MM.1S (cell line): Measurements from ENCODE around the gene NR2E3.

Experiments used
- DNase-seq: peaks from one replicate; pipeline ENCODE4 v3.0.0-alpha.2; 2015
- H2AFZ ChIP-seq: fragments of 300-600 bp; sonication (generic); 2 replicates; pipeline ENCODE4 v1.6.0; 2016; ENCODE audit warnings: antibody characterized with exemption, low read length
- H3F3A ChIP-seq: fragments of 300-600 bp; sonication (generic); 2 replicates; pipeline ENCODE4 v1.6.1; 2016; ENCODE audit warnings: mild to moderate bottlenecking, antibody characterized with exemption, low read length, moderate library complexity, mixed read lengths; ENCODE audit not compliant: insufficient read depth
- H3K27ac ChIP-seq: fragments of 300-600 bp; sonication (generic); 2 replicates; pipeline ENCODE4 v1.5.1; 2016; ENCODE audit warnings: mild to moderate bottlenecking, low read length
- H3K27me3 ChIP-seq: fragments of 300-600 bp; sonication (generic); replicated peaks from 2 replicates; pipeline ENCODE4 v1.6.0; 2016; ENCODE audit warnings: low read length; ENCODE audit not compliant: insufficient read depth
- H3K36me3 ChIP-seq: fragments of 300-600 bp; sonication (generic); replicated peaks from 2 replicates; pipeline ENCODE4 v1.6.1; 2016; ENCODE audit warnings: mild to moderate bottlenecking, low read length, mixed read lengths; ENCODE audit not compliant: insufficient read depth
- H3K4me1 ChIP-seq: fragments of 300-600 bp; sonication (generic); 2 replicates; pipeline ENCODE4 v1.6.1; 2016; ENCODE audit warnings: low read length, mixed read lengths
- H3K4me2 ChIP-seq: fragments of 300-600 bp; sonication (generic); 2 replicates; pipeline ENCODE4 v1.6.0; 2016; ENCODE audit warnings: low read depth, low read length
- H3K4me3 ChIP-seq: fragments of 300-600 bp; sonication (generic); 2 replicates; pipeline ENCODE4 v1.5.1; 2016; ENCODE audit warnings: low read length, mixed read lengths
- H3K79me2 ChIP-seq: fragments of 300-600 bp; sonication (generic); 2 replicates; pipeline ENCODE4 v1.6.1; 2016; ENCODE audit warnings: mixed run types, low read length, mixed read lengths
- H3K9ac ChIP-seq: fragments of 300-600 bp; sonication (generic); 2 replicates; pipeline ENCODE4 v1.6.1; 2016; ENCODE audit warnings: low read length, mixed read lengths
- H3K9me2 ChIP-seq: fragments of 300-600 bp; sonication (generic); replicated peaks from 2 replicates; pipeline ENCODE4 v1.6.1; 2016; ENCODE audit warnings: mild to moderate bottlenecking, low read length, mixed read lengths; ENCODE audit not compliant: insufficient read depth
- H3K9me3 ChIP-seq: fragments of 300-600 bp; sonication (generic); replicated peaks from 2 replicates; pipeline ENCODE4 v1.6.1; 2016; ENCODE audit warnings: mild to moderate bottlenecking, low read length, mixed read lengths; ENCODE audit not compliant: insufficient read depth
- H4K20me1 ChIP-seq: fragments of 300-600 bp; sonication (generic); 2 replicates; pipeline ENCODE4 v1.6.1; 2016; ENCODE audit warnings: mild to moderate bottlenecking, low read length, moderate library complexity, mixed read lengths; ENCODE audit not compliant: insufficient read depth
- EZH2 ChIP-seq: fragments of 300-600 bp; sonication (generic); optimal IDR thresholded peaks from 2 replicates; pipeline ENCODE3; 2017; ENCODE audit warnings: low read depth, mild to moderate bottlenecking, antibody characterized with exemption, low read length, mixed read lengths
- EZH2phosphoT487 ChIP-seq: fragments of 300-600 bp; sonication (generic); IDR thresholded peaks from 2 replicates; pipeline ENCODE4 v1.6.1; 2018; ENCODE audit warnings: antibody characterized with exemption, low read length
- TF ChIP-seq, protein P1 (sequence below): fragments of 300-600 bp; sonication (generic); IDR thresholded peaks from 2 replicates; pipeline ENCODE4 v1.5.1; 2016; ENCODE audit warnings: antibody characterized with exemption, low read length, mixed read lengths

NR2E3 gene

DNA sequence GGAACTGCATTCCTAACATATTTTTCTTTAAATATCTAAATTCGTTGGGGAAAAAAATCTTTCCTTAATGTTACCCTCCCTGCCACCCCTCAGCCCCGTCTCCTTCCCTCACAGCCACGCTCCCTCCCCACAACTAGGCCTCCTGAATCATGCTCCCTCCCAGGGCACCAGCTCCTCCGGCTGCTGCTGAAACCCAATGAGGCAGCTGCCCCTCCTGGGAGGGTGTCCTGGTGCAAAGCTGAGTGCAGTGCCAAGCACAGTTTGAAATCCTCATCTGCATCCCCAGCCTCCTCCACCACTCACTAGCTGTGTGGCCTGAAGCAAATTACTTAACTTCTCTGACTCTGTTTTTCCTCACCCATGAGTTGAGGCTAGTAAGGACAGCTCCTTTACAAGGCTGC is 2.7 kb upstream of the NR2E3 start:
- H3K27me3 ChIP-seq, result no peaks in the 10 kb centered on the region
- no peak overlapping the region for H3K4me3 ChIP-seq
- no peak overlapping the region for H3K27ac ChIP-seq
- H3F3A ChIP-seq, result peaks cover 3% of the 10 kb centered on the region; the same call in 1 of the 2 replicates
- no peaks in the 10 kb centered on the region for H3K79me2 ChIP-seq
- TF ChIP-seq, protein P1, sequence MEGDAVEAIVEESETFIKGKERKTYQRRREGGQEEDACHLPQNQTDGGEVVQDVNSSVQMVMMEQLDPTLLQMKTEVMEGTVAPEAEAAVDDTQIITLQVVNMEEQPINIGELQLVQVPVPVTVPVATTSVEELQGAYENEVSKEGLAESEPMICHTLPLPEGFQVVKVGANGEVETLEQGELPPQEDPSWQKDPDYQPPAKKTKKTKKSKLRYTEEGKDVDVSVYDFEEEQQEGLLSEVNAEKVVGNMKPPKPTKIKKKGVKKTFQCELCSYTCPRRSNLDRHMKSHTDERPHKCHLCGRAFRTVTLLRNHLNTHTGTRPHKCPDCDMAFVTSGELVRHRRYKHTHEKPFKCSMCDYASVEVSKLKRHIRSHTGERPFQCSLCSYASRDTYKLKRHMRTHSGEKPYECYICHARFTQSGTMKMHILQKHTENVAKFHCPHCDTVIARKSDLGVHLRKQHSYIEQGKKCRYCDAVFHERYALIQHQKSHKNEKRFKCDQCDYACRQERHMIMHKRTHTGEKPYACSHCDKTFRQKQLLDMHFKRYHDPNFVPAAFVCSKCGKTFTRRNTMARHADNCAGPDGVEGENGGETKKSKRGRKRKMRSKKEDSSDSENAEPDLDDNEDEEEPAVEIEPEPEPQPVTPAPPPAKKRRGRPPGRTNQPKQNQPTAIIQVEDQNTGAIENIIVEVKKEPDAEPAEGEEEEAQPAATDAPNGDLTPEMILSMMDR, result no peak
- TF ChIP-seq EZH2, result no peak
- no peak for TF ChIP-seq EZH2phosphoT487
- H3K9ac ChIP-seq, result no peak overlapping the region
- no peak overlapping the region for H2AFZ ChIP-seq
- H3K4me1 ChIP-seq, result no peaks in the 10 kb centered on the region
- no peaks in the 10 kb centered on the region for H3K9me2 ChIP-seq
- no peak for DNase-seq
- H3K36me3 ChIP-seq, result no peaks in the 10 kb centered on the region
- H3K4me2 ChIP-seq, result no peak overlapping the region
- H4K20me1 ChIP-seq, result no peaks in the 10 kb centered on the region
- H3K9me3 ChIP-seq, result no peaks in the 10 kb centered on the region

DNA sequence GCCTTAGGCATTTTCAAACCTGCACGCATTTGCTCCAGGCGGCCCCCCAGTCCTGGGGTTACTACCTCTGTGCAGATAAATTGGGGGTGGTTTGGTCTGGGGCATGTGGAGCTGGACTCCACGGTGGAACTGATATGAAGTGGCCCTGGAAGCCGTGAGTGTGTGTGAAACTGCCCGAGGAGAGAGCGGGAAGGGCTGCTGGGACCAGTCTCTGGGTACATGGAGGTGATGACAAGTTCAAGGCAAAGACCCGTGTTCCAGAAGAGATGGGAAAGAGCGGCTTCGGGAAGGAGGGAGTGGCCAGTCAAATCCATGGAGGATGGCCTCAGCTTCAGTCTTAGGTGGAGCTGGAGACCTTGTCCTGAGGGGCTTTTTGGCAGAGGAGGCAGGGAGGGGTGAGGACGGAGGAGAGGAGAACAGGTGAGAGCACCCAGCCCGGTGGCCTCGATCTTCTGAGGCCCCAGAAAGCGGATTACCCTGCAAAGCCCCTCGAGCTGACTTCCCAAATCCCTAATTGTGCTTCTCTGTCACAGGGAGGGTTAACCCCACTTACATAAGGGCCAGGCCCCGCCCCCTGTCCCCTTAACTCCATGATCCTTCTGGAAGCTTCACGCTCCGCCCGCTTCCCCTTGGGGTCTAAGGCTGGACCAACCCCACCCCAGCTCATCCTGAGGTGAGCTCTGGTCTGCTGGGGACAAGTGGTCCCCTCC is 1.9 kb upstream of the NR2E3 start:
- no peak overlapping the region for H3K4me2 ChIP-seq
- no peak for TF ChIP-seq EZH2
- no peak for TF ChIP-seq EZH2phosphoT487
- TF ChIP-seq, protein P1, result no peak

DNA sequence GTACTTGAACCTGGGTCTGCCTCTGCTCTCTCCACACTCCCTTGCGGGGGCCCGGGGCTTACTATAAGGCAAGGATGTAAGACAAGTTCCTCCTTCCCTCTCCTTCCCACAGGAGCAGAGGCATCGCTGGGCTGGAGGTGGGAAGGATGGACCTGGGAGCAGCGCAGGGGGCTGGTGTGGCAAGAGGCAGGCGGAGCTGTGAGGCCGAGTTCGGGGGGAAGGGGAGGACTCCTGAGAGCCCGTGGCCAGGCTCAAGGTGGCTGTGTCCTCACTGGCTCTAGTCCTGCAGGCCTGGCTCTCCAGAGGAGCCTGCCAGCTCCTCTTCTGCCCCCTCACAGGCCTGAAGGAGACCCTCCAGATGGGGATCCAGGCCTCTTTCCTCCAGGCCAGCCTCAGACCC is 1.0 kb upstream of the NR2E3 start:
- TF ChIP-seq, protein P1, result no peak
- TF ChIP-seq EZH2phosphoT487 (no peak), EZH2 (no peak)
- no peaks in the 10 kb centered on the region for H3K4me1 ChIP-seq
- H3K9me2 ChIP-seq, result no peaks in the 10 kb centered on the region
- H3F3A ChIP-seq, result peaks cover under 1% of the 10 kb centered on the region; the same call in 1 of the 2 replicates
- H3K4me2 ChIP-seq, result no peak overlapping the region
- no peak overlapping the region for H3K27ac ChIP-seq
- H3K9ac ChIP-seq, result no peak overlapping the region
- no peak overlapping the region for H3K4me3 ChIP-seq
- no peaks in the 10 kb centered on the region for H3K79me2 ChIP-seq
- H3K27me3 ChIP-seq, result no peaks in the 10 kb centered on the region
- H2AFZ ChIP-seq, result no peak overlapping the region
- no peak for DNase-seq
- no peaks in the 10 kb centered on the region for H3K36me3 ChIP-seq
- H4K20me1 ChIP-seq, result no peaks in the 10 kb centered on the region
- no peaks in the 10 kb centered on the region for H3K9me3 ChIP-seq

More for the DNA sequence above, 1.9 kb upstream of the NR2E3 start:
- no peaks in the 10 kb centered on the region for H3K4me1 ChIP-seq
- no peaks in the 10 kb centered on the region for H3K79me2 ChIP-seq
- H3F3A ChIP-seq, result peaks cover 3% of the 10 kb centered on the region; the same call in 1 of the 2 replicates
- no peaks in the 10 kb centered on the region for H3K27me3 ChIP-seq
- no peaks in the 10 kb centered on the region for H4K20me1 ChIP-seq
- no peak for DNase-seq
- H3K27ac ChIP-seq, result no peak overlapping the region
- H3K9ac ChIP-seq, result no peak overlapping the region
- H3K4me3 ChIP-seq, result no peak overlapping the region
- no peaks in the 10 kb centered on the region for H3K36me3 ChIP-seq
- no peaks in the 10 kb centered on the region for H3K9me2 ChIP-seq
- H2AFZ ChIP-seq, result no peak overlapping the region
- H3K9me3 ChIP-seq, result no peaks in the 10 kb centered on the region
